GM12878 (cell line): Measurements from ENCODE around the gene NOP53. TPM values are rescaled to one million over a fixed set of nuclear protein-coding genes. Genes with fewer than 3 reads are reported as not detected.

Experiments
- ATAC-seq: fragments of 200-7000 bp; cut with Tn5 transposase; 3 replicates; pipeline ENCODE4 v1.9.1; 2020; ENCODE audit warnings: mild to moderate bottlenecking, moderate library complexity
- BruUV-seq: library from RNA; stranded (reverse); fragments of 400-500 nt; replicated peaks from 2 replicates; lab custom pipeline; 2021; lab: Mats Ljungman, UMichigan
- CTCF ChIA-PET: fragments of 300-600 bp; sonication (Branson Sonifier 250); formaldehyde crosslinking; extraction: SDS; loops from one replicate; lab custom pipeline; 2021; ENCODE audit warnings: inconsistent platforms; lab: Yijun Ruan, JAX
- POLR2A ChIA-PET: fragments of 350-600 bp; formaldehyde crosslinking; extraction: SDS; loops from one replicate; lab custom pipeline; 2021; ENCODE audit warnings: inconsistent platforms; lab: Charles Lee
- RAD21 ChIA-PET: fragments of 300-600 bp; sonication (Branson Sonifier 250); formaldehyde crosslinking; loops from one replicate; lab custom pipeline; 2023; ENCODE audit warnings: antibody characterized with exemption; ENCODE audit not compliant: unreplicated experiment; lab: Charles Lee
- SMC1A ChIA-PET: fragments of 300-600 bp; sonication (Branson Sonifier 250); formaldehyde crosslinking; loops from one replicate; lab custom pipeline; 2023; ENCODE audit not compliant: unreplicated experiment, uncharacterized antibody; lab: Charles Lee
- DNase-seq: peaks from one replicate; pipeline ENCODE4 v3.0.0-alpha.2; 2011; ENCODE audit warnings: low read depth, low spot score
- FAIRE-seq: peaks from 3 replicates; lab custom pipeline; 2011; peaks lifted over from hg19 to GRCh38; lab: Jason Lieb, UNC
- H2AFZ ChIP-seq: 2 replicates; pipeline ENCODE4 v1.6.0; 2011; ENCODE audit warnings: low read depth, low read length, control low read depth; ENCODE audit not compliant: control insufficient read depth
- H3K27ac ChIP-seq: 2 replicates; pipeline ENCODE4 v1.5.1; 2011; ENCODE audit warnings: control low read depth; ENCODE audit not compliant: control insufficient read depth, insufficient read depth
- H3K27me3 ChIP-seq, 2 experiments: replicated peaks in 1 of 2; 2 replicates each; pipeline versions ENCODE4 v1.6.0 to v1.6.1; 2011; ENCODE audit warnings: low read length in 1 of 2; ENCODE audit not compliant: control insufficient read depth in 2 of 2, insufficient read depth in 2 of 2
- H3K36me3 ChIP-seq, 2 experiments: 2 replicates each; pipeline ENCODE4 v1.5.1; 2011; ENCODE audit warnings: low read length in 1 of 2; ENCODE audit not compliant: control insufficient read depth in 2 of 2, insufficient read depth in 2 of 2
- H3K4me1 ChIP-seq: 2 replicates; pipeline ENCODE4 v1.6.1; 2011; ENCODE audit warnings: mild to moderate bottlenecking, low read length, moderate library complexity, mixed read lengths; ENCODE audit not compliant: control insufficient read depth, insufficient read depth
- H3K4me2 ChIP-seq: 2 replicates; pipeline ENCODE4 v1.6.0; 2011; ENCODE audit warnings: control low read depth; ENCODE audit not compliant: control insufficient read depth, insufficient read depth
- H3K4me3 ChIP-seq: fragments of 200-600 bp; sonication (generic); 2 replicates; pipeline ENCODE4 v1.5.1; 2016
- H3K79me2 ChIP-seq: 2 replicates; pipeline ENCODE4 v1.6.0; 2011; ENCODE audit warnings: low read length; ENCODE audit not compliant: control insufficient read depth, insufficient read depth
- H3K9ac ChIP-seq: 2 replicates; pipeline ENCODE4 v1.8.0; 2011; ENCODE audit warnings: low read length, control low read depth, mixed read lengths; ENCODE audit not compliant: control insufficient read depth, insufficient read depth
- H3K9me3 ChIP-seq: replicated peaks from 3 replicates; pipeline ENCODE4 v1.5.1; 2011; ENCODE audit warnings: mild to moderate bottlenecking, low read length; ENCODE audit not compliant: control insufficient read depth, insufficient read depth
- H4K20me1 ChIP-seq: 2 replicates; pipeline ENCODE4 v1.6.0; 2011; ENCODE audit not compliant: control insufficient read depth, insufficient read depth
- ATF2 ChIP-seq: IDR thresholded peaks from 2 replicates; pipeline ENCODE4 v1.6.1; 2012; ENCODE audit warnings: low read length, inconsistent platforms
- ATF3 ChIP-seq: IDR thresholded peaks from 2 replicates; pipeline ENCODE4 v1.6.1; 2011; ENCODE audit warnings: low read depth, mild to moderate bottlenecking, low read length, moderate library complexity, borderline replicate concordance; ENCODE audit errors: extremely low read depth
- HSF1 ChIP-seq: fragments of 150-350 bp; IDR thresholded peaks from 2 replicates; pipeline ENCODE4 v1.6.1; 2014; ENCODE audit warnings: mild to moderate bottlenecking, low read depth, low read length
- MEF2A ChIP-seq: IDR thresholded peaks from 2 replicates; pipeline ENCODE4 v1.6.1; 2011; ENCODE audit warnings: low read depth, mild to moderate bottlenecking, low read length, moderate library complexity; ENCODE audit not compliant: insufficient read depth
- NFIC ChIP-seq: IDR thresholded peaks from 2 replicates; pipeline ENCODE4 v1.6.1; 2012; ENCODE audit warnings: low read depth, mild to moderate bottlenecking, inconsistent platforms, low read length, moderate library complexity
- NFYB ChIP-seq: IDR thresholded peaks from 2 replicates; pipeline ENCODE4 v1.6.1; 2011; ENCODE audit warnings: low read depth, mild to moderate bottlenecking, low read length, improper control_type of control experiment, moderate library complexity; ENCODE audit not compliant: insufficient read depth
- POLR2A ChIP-seq: IDR thresholded peaks from 2 replicates; pipeline ENCODE4 v1.6.1; 2011; ENCODE audit warnings: low read depth, mild to moderate bottlenecking, low read length
- RAD51 ChIP-seq: fragments of 450-650 bp; IDR thresholded peaks from 2 replicates; pipeline ENCODE4 v1.6.1; 2016; ENCODE audit warnings: moderate library complexity, mild to moderate bottlenecking, inconsistent platforms
- RCOR1 ChIP-seq: conservative IDR thresholded peaks from 2 replicates; pipeline ENCODE4 v1.6.1; 2012; ENCODE audit warnings: low read depth, low read length, improper control_type of control experiment
- ZNF384 ChIP-seq: IDR thresholded peaks from 2 replicates; pipeline ENCODE4 v1.6.1; 2012; ENCODE audit warnings: low read depth, mild to moderate bottlenecking, low read length, improper control_type of control experiment, borderline replicate concordance
- ZZZ3 ChIP-seq: IDR thresholded peaks from 2 replicates; pipeline ENCODE4 v1.6.1; 2011; ENCODE audit warnings: low read depth; ENCODE audit not compliant: control insufficient read depth, insufficient read length
- WGBS: methylation state at CpG from one replicate; pipeline ENCODE4 v1.1.6; 2016; ENCODE audit warnings: low lambda C conversion rate; ENCODE audit not compliant: insufficient replicate concordance, insufficient coverage; ENCODE audit errors: missing lambda C conversion rate; 5-methylcytosine and 5-hydroxymethylcytosine counted together
- in situ Hi-C: fragments of 300-500 bp; cut with MboI; formaldehyde crosslinking; loops from 9 replicates; pipeline ENCODE4 v1.14.3; 2018; ENCODE audit warnings: mixed read lengths
- intact Hi-C: fragments of 100-400 bp; cut with micrococcal nuclease; formaldehyde crosslinking; loops from one replicate; pipeline ENCODE4 v1.14.2; 2022; ENCODE audit not compliant: unreplicated experiment
- polyA plus RNA-seq, 11 experiments: library from polyadenylated mRNA; depleted of rRNA in 4 of 11; unstranded in 6 of 11; stranded (reverse) in 5 of 11; fragments of >200 nt; fragmentation: Nextera tagmentation in 4 of 11; fragmentation: Illumina TruSeq in 1 of 11; extraction: Ambion mirVana in 4 of 11; extraction: Trizol in 1 of 11; gene quantifications; 1 replicate in 1 of 11; 2 replicates in 10 of 11; pipeline versions ENCODE4 v1.2.1 to v1.2.3, GENCODE V29; 2011 to 2016; ENCODE audit warnings: inconsistent platforms in 2 of 11, missing spikeins in 2 of 11, low read depth in 1 of 11
- total RNA-seq, 4 experiments: library from RNA; depleted of rRNA in 3 of 4; stranded (reverse); fragments of >200 nt in 3 of 4; fragmentation: Illumina TruSeq in 1 of 4; extraction: Trizol in 1 of 4; gene quantifications; 2 replicates each; pipeline versions ENCODE4 v1.2.1 to v1.2.3, GENCODE V29; 2013 to 2021
- TF ChIP-seq, protein P1 (sequence below): fragments of 450-650 bp; IDR thresholded peaks from 2 replicates; pipeline ENCODE4 v1.6.1; 2017; ENCODE audit warnings: low read depth, mild to moderate bottlenecking, moderate library complexity
- TF ChIP-seq, protein P2 (sequence below), 3 experiments: IDR thresholded peaks in 2 of 3; conservative IDR thresholded peaks in 1 of 3; 2 replicates each; pipeline ENCODE4 v1.5.1; 2011; ENCODE audit warnings: low read depth in 3 of 3, low read length in 3 of 3, mild to moderate bottlenecking in 3 of 3, control low read depth in 2 of 3, moderate library complexity in 2 of 3, inconsistent platforms in 1 of 3, mixed read lengths in 1 of 3; ENCODE audit not compliant: control insufficient read depth in 2 of 3, insufficient read depth in 1 of 3; ENCODE audit errors: extremely low read depth in 1 of 3
- TF ChIP-seq, protein P3 (sequence below): IDR thresholded peaks from 2 replicates; pipeline ENCODE4 v1.6.1; 2012; ENCODE audit warnings: mild to moderate bottlenecking, low read depth, low read length

NOP53 gene
- total and polyA plus RNA-seq, 10 of the 15 experiments (the other 5 are each of a cell fraction or from before 2014, with no cell fraction given) = 6.0 to 386 (median 167) TPM

DNA sequence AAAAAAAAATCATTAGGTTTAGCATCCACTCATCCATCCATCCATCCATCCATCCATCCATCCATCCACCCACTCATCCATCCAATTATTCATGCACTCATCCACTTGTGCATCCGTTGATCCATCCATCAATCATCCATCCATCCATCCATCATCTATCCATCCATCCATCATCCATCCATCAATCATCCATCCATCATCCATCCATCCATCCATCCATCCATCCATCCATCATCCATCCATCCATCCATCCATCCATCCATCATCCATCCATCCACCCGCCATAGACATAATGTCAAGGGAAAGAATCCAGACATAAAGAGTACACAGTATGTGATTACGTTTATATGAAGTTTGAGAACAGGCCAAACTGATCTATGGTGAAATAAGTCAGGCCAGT lies 24.2 kb downstream of the NOP53 start:
- H3K4me3 ChIP-seq = no peak overlapping the region
- no peaks in the 10 kb centered on the region for H4K20me1 ChIP-seq
- intact Hi-C loops = no loop called here
- BruUV-seq = no TSS peak
- H3K9ac ChIP-seq = no peak overlapping the region
- 84% methylated on average over 3 of the region's 3 CpGs for WGBS
- H3K4me1 ChIP-seq = no peaks in the 10 kb centered on the region
- H2AFZ ChIP-seq = no peak overlapping the region
- ChIA-PET CTCF (no interaction called here), SMC1A (no interaction called here), POLR2A (no interaction called here), RAD21 (no interaction called here)
- DNase-seq = no peak
- H3K79me2 ChIP-seq = no peaks in the 10 kb centered on the region
- no peak for FAIRE-seq
- in situ Hi-C loops = no loop called here
- H3K9me3 ChIP-seq = no peaks in the 10 kb centered on the region
- ATAC-seq = no peak
- H3K27ac ChIP-seq = no peak overlapping the region
- H3K36me3 ChIP-seq = no peaks in the 10 kb centered on the region
- no peaks in the 10 kb centered on the region for H3K27me3 ChIP-seq
- H3K4me2 ChIP-seq = no peak overlapping the region
- TF ChIP-seq ATF3 (no peak), NFIC (no peak), POLR2A (no peak), RCOR1 (no peak), MEF2A (no peak), ZZZ3 (no peak), ZNF384 (no peak), HSF1 (no peak), RAD51 (no peak), ATF2 (no peak), NFYB (no peak)
- TF ChIP-seq, protein P1, sequence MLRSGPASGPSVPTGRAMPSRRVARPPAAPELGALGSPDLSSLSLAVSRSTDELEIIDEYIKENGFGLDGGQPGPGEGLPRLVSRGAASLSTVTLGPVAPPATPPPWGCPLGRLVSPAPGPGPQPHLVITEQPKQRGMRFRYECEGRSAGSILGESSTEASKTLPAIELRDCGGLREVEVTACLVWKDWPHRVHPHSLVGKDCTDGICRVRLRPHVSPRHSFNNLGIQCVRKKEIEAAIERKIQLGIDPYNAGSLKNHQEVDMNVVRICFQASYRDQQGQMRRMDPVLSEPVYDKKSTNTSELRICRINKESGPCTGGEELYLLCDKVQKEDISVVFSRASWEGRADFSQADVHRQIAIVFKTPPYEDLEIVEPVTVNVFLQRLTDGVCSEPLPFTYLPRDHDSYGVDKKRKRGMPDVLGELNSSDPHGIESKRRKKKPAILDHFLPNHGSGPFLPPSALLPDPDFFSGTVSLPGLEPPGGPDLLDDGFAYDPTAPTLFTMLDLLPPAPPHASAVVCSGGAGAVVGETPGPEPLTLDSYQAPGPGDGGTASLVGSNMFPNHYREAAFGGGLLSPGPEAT = no peak
- TF ChIP-seq, protein P2, sequence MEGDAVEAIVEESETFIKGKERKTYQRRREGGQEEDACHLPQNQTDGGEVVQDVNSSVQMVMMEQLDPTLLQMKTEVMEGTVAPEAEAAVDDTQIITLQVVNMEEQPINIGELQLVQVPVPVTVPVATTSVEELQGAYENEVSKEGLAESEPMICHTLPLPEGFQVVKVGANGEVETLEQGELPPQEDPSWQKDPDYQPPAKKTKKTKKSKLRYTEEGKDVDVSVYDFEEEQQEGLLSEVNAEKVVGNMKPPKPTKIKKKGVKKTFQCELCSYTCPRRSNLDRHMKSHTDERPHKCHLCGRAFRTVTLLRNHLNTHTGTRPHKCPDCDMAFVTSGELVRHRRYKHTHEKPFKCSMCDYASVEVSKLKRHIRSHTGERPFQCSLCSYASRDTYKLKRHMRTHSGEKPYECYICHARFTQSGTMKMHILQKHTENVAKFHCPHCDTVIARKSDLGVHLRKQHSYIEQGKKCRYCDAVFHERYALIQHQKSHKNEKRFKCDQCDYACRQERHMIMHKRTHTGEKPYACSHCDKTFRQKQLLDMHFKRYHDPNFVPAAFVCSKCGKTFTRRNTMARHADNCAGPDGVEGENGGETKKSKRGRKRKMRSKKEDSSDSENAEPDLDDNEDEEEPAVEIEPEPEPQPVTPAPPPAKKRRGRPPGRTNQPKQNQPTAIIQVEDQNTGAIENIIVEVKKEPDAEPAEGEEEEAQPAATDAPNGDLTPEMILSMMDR (IDR thresholded peaks at IDR 0.05 in 2 of 3, conservative IDR thresholded peaks at IDR 0.05 in 1 of 3; ENCODE audit: control insufficient read depth in 2 of 3, extremely low read depth in 1 of 3, insufficient read depth in 1 of 3, low read depth in 3 of 3, low read length in 3 of 3) = no peak
- TF ChIP-seq, protein P3, sequence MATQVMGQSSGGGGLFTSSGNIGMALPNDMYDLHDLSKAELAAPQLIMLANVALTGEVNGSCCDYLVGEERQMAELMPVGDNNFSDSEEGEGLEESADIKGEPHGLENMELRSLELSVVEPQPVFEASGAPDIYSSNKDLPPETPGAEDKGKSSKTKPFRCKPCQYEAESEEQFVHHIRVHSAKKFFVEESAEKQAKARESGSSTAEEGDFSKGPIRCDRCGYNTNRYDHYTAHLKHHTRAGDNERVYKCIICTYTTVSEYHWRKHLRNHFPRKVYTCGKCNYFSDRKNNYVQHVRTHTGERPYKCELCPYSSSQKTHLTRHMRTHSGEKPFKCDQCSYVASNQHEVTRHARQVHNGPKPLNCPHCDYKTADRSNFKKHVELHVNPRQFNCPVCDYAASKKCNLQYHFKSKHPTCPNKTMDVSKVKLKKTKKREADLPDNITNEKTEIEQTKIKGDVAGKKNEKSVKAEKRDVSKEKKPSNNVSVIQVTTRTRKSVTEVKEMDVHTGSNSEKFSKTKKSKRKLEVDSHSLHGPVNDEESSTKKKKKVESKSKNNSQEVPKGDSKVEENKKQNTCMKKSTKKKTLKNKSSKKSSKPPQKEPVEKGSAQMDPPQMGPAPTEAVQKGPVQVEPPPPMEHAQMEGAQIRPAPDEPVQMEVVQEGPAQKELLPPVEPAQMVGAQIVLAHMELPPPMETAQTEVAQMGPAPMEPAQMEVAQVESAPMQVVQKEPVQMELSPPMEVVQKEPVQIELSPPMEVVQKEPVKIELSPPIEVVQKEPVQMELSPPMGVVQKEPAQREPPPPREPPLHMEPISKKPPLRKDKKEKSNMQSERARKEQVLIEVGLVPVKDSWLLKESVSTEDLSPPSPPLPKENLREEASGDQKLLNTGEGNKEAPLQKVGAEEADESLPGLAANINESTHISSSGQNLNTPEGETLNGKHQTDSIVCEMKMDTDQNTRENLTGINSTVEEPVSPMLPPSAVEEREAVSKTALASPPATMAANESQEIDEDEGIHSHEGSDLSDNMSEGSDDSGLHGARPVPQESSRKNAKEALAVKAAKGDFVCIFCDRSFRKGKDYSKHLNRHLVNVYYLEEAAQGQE = no peak
